WTC11 (cell line): ENCODE results near the gene MSI2. TPM values are rescaled to one million over a fixed set of nuclear protein-coding genes. Genes with fewer than 3 reads are reported as not detected.

ENCODE experiments used
- ATAC-seq: fragments of 200-7000 bp; cut with Tn5 transposase; 2 replicates; pipeline ENCODE4 v1.10.0; 2021; ENCODE audit warnings: mild to moderate bottlenecking, moderate library complexity
- CTCF ChIA-PET: fragments of 300-600 bp; sonication (Branson Sonifier 250); formaldehyde crosslinking; loops from one replicate; lab custom pipeline; 2021; ENCODE audit warnings: antibody characterized with exemption; lab: Charles Lee
- POLR2A ChIA-PET: fragments of 350-600 bp; sonication (Branson Sonifier 250); formaldehyde crosslinking; loops from one replicate; lab custom pipeline; 2021; ENCODE audit warnings: antibody characterized with exemption; lab: Charles Lee
- DNase-seq: peaks from one replicate; pipeline ENCODE4 v3.0.0; 2021; ENCODE audit warnings: low spot score
- H3K27ac Mint-ChIP-seq: 2 replicates; pipeline ENCODE4 v1.8.0; 2021; ENCODE audit warnings: mixed read lengths
- H3K27me3 Mint-ChIP-seq: 2 replicates; pipeline ENCODE4 v1.8.0; 2021; ENCODE audit warnings: low read depth, mild to moderate bottlenecking, moderate library complexity, mixed read lengths
- H3K36me3 Mint-ChIP-seq: 2 replicates; pipeline ENCODE4 v1.8.0; 2021; ENCODE audit warnings: mixed read lengths
- H3K4me1 Mint-ChIP-seq: 2 replicates; pipeline ENCODE4 v1.8.0; 2022; ENCODE audit warnings: mixed read lengths
- H3K4me3 Mint-ChIP-seq: 2 replicates; pipeline ENCODE4 v1.8.0; 2021; ENCODE audit warnings: mild to moderate bottlenecking, moderate library complexity, mixed read lengths
- H3K9me3 Mint-ChIP-seq: 2 replicates; pipeline ENCODE4 v1.8.0; 2021; ENCODE audit warnings: mixed read lengths
- ATF3 ChIP-seq: sonication (generic); formaldehyde crosslinking; conservative IDR thresholded peaks from 2 replicates; pipeline ENCODE4 v1.8.1; 2022; ENCODE audit warnings: mild to moderate bottlenecking, missing genetic modification reagents
- ELF4 ChIP-seq: sonication (generic); formaldehyde crosslinking; IDR thresholded peaks from 2 replicates; pipeline ENCODE4 v1.8.1; 2022; ENCODE audit warnings: low read depth, mild to moderate bottlenecking, moderate library complexity, missing genetic modification reagents
- FOXP1 ChIP-seq: sonication (generic); formaldehyde crosslinking; IDR thresholded peaks from 2 replicates; pipeline ENCODE4 v1.8.0; 2022; ENCODE audit warnings: missing genetic modification reagents, mild to moderate bottlenecking, moderate library complexity, borderline replicate concordance
- GABPB1 ChIP-seq: sonication (generic); formaldehyde crosslinking; IDR thresholded peaks from 2 replicates; pipeline ENCODE4 v1.8.1; 2023; ENCODE audit warnings: mild to moderate bottlenecking, missing genetic modification reagents
- GRHL2 ChIP-seq: fragments of 250-450 bp; sonication (Bioruptor Pico); IDR thresholded peaks from 2 replicates; pipeline ENCODE4 v1.8.0; 2022; ENCODE audit warnings: mild to moderate bottlenecking, moderate library complexity; ENCODE audit not compliant: insufficient replicate concordance, severe bottlenecking
- IRF2 ChIP-seq: sonication (generic); formaldehyde crosslinking; IDR thresholded peaks from 2 replicates; pipeline ENCODE4 v1.8.0; 2022; ENCODE audit warnings: low read depth, missing genetic modification reagents, borderline replicate concordance
- NR2C2 ChIP-seq: sonication (generic); formaldehyde crosslinking; IDR thresholded peaks from 2 replicates; pipeline ENCODE4 v1.8.0; 2022; ENCODE audit warnings: mild to moderate bottlenecking, missing genetic modification reagents
- SOX15 ChIP-seq: fragments of 250-450 bp; sonication (Bioruptor Pico); IDR thresholded peaks from 2 replicates; pipeline ENCODE4 v1.9.0; 2021; ENCODE audit warnings: mild to moderate bottlenecking
- SP1 ChIP-seq: sonication (generic); formaldehyde crosslinking; conservative IDR thresholded peaks from 2 replicates; pipeline ENCODE4 v1.8.1; 2022; ENCODE audit warnings: missing genetic modification reagents
- TP53 ChIP-seq: sonication (generic); formaldehyde crosslinking; IDR thresholded peaks from 2 replicates; pipeline ENCODE4 v1.8.1; 2023; ENCODE audit warnings: mild to moderate bottlenecking, missing genetic modification reagents
- USF1 ChIP-seq: sonication (generic); formaldehyde crosslinking; IDR thresholded peaks from 2 replicates; pipeline ENCODE4 v1.8.0; 2022; ENCODE audit warnings: mild to moderate bottlenecking, missing genetic modification reagents
- ZNF121 ChIP-seq: sonication (generic); formaldehyde crosslinking; IDR thresholded peaks from 2 replicates; pipeline ENCODE4 v1.8.0; 2023; ENCODE audit warnings: missing genetic modification reagents
- ZNF138 ChIP-seq: sonication (generic); formaldehyde crosslinking; conservative IDR thresholded peaks from 2 replicates; pipeline ENCODE4 v1.8.1; 2022; ENCODE audit warnings: mild to moderate bottlenecking, moderate library complexity, missing genetic modification reagents
- ZNF219 ChIP-seq: sonication (generic); formaldehyde crosslinking; IDR thresholded peaks from 2 replicates; pipeline ENCODE4 v1.8.0; 2023; ENCODE audit warnings: missing genetic modification reagents, mild to moderate bottlenecking, borderline replicate concordance
- ZNF423 ChIP-seq: fragments of 250-450 bp; sonication (Bioruptor Pico); IDR thresholded peaks from 2 replicates; pipeline ENCODE4 v2.1.2; 2022; ENCODE audit warnings: mild to moderate bottlenecking, moderate library complexity
- ZNF532 ChIP-seq: fragments of 250-450 bp; sonication (Bioruptor Pico); IDR thresholded peaks from 2 replicates; pipeline ENCODE4 v1.9.0; 2021; ENCODE audit warnings: mild to moderate bottlenecking, borderline replicate concordance
- total RNA-seq: library from RNA; stranded (reverse); gene quantifications from 3 replicates; pipeline ENCODE4 v1.2.3, GENCODE V29; 2021

MSI2 gene
- total RNA-seq, 1 experiment from 2014 or later: 82.1 TPM

GRCh38 chr17:57338257-57338914, 82.1 kb downstream of the MSI2 start:
- CTCF ChIA-PET: interaction anchor here (1.4 kb wide), 1 partner anchor 96 kb away, joined by 5 read pairs; no protein-coding TSS in a partner anchor
- DNase-seq: no peak
- ATAC-seq: peak; percentile 49; the same call in 1 of the 2 replicates
- POLR2A ChIA-PET: no interaction called here
- Mint-ChIP-seq H3K27ac (peak overlapping the region; percentile 52; the same call in 1 of the 2 replicates), H3K4me1 (peaks cover 53% of the 10 kb centered on the region), H3K4me3 (no peak overlapping the region), H3K36me3 (peaks cover 14% of the 10 kb centered on the region), H3K27me3 (no peaks in the 10 kb centered on the region; the same call in 1 of the 2 replicates), H3K9me3 (peaks cover 13% of the 10 kb centered on the region)
- TF ChIP-seq ATF3 (CRISPR knock-in tag) (no peak), SOX15 (no peak), SP1 (CRISPR knock-in tag) (no peak), USF1 (CRISPR knock-in tag) (no peak), NR2C2 (CRISPR knock-in tag) (no peak), ZNF219 (CRISPR knock-in tag) (no peak), FOXP1 (CRISPR knock-in tag) (no peak), ZNF121 (CRISPR knock-in tag) (no peak), GABPB1 (CRISPR knock-in tag) (no peak), GRHL2 (no peak), ZNF423 (no peak), ZNF532 (CRISPR knock-in tag) (no peak), TP53 (CRISPR knock-in tag) (no peak), ELF4 (CRISPR knock-in tag) (no peak), IRF2 (no peak)

- no peak for TF ChIP-seq ZNF138
- TF ChIP-seq SP1 (CRISPR knock-in tag): 0 out of 2 replicates have a peak, but pooled peaks have one; percentile 7
- Mint-ChIP-seq H3K4me1 (peaks cover 48% of the 10 kb centered on the region), H3K27ac (no peak overlapping the region), H3K27me3 (no peaks in the 10 kb centered on the region; the same call in 1 of the 2 replicates), H3K9me3 (peaks cover 13% of the 10 kb centered on the region), H3K4me3 (no peak overlapping the region), H3K36me3 (peaks cover 17% of the 10 kb centered on the region)
- DNase-seq: no peak
- POLR2A ChIA-PET: no interaction called here
- ATAC-seq: no peak
- CTCF ChIA-PET: interaction anchor here (0.6 kb wide), 1 partner anchor 58 kb away, joined by 5 read pairs; no protein-coding TSS in a partner anchor
Observed at GRCh38 chr17:57340160-57340981, 84.0 kb downstream of the MSI2 start.
